ENCODE results near the gene MAB21L1.

DNA sequence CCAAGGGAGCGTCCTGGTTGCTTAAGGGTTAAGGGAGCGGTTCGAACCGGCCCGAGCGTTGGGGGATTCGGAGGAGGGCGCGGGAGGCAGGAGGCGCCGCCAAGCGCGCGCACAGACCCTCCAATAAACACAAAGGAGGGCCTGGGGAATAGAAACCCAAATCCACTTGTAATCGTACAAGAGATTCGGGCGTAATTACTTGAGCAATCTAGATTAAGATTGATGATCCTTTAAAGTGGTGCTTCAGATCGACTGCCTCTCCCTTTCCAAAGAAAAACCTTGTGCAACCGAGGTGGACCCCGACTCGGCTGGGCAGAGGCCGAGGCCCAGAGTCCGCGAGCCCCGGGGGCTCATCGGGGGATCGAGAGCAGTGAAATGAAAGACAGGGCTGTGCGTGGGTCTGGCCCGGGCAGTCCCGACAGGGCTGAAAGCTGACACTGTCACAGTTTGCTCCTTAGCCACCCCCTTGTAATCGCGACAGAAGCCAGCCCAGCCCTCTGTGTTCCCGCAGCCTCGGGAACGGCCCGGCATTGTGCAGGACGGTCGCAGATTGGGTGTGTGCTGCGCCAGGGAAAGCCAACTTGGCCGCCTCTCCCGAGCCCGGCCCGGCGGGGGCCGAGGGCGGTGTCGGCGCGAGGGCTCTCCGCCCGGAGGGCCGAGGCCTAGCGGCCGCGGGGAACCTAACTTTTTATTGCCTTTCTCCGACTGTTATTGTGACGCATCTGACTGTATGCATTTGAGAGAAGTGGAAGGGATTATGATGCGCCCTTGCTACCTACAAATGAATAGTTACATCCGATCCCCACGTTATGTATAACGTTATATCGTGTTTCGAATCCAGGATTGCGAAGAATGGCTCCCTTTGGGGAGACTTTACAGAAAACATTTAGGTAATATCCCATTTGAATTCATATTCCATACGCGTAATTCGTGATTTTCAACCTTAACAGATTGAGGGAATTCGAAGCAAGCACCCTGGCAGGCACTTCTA is 5.5 kb downstream of the MAB21L1 start:
- TF ChIP-seq, protein P1, sequence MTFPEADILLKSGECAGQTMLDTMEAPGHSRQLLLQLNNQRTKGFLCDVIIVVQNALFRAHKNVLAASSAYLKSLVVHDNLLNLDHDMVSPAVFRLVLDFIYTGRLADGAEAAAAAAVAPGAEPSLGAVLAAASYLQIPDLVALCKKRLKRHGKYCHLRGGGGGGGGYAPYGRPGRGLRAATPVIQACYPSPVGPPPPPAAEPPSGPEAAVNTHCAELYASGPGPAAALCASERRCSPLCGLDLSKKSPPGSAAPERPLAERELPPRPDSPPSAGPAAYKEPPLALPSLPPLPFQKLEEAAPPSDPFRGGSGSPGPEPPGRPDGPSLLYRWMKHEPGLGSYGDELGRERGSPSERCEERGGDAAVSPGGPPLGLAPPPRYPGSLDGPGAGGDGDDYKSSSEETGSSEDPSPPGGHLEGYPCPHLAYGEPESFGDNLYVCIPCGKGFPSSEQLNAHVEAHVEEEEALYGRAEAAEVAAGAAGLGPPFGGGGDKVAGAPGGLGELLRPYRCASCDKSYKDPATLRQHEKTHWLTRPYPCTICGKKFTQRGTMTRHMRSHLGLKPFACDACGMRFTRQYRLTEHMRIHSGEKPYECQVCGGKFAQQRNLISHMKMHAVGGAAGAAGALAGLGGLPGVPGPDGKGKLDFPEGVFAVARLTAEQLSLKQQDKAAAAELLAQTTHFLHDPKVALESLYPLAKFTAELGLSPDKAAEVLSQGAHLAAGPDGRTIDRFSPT (tag by site-specific recombination; IDR thresholded peaks at IDR 0.05) = no peak
- TF ChIP-seq, protein P2, sequence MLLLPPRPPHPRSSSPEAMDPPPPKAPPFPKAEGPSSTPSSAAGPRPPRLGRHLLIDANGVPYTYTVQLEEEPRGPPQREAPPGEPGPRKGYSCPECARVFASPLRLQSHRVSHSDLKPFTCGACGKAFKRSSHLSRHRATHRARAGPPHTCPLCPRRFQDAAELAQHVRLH (tag by site-specific recombination; IDR thresholded peaks at IDR 0.05) = no peak
- TF ChIP-seq GLIS2 (tag by site-specific recombination; IDR thresholded peaks at IDR 0.05) (no peak), ZNF146 (tag by site-specific recombination; IDR thresholded peaks at IDR 0.05) (no peak), ZEB2 (tag by site-specific recombination; IDR thresholded peaks at IDR 0.05) (no peak), ZNF175 (tag by site-specific recombination; IDR thresholded peaks at IDR 0.05) (no peak), ZXDB (tag by site-specific recombination; IDR thresholded peaks at IDR 0.05) (no peak), KLF9 (tag by site-specific recombination; IDR thresholded peaks at IDR 0.05; ENCODE audit: low read depth) (no peak)
- TF ChIP-seq, protein P3, sequence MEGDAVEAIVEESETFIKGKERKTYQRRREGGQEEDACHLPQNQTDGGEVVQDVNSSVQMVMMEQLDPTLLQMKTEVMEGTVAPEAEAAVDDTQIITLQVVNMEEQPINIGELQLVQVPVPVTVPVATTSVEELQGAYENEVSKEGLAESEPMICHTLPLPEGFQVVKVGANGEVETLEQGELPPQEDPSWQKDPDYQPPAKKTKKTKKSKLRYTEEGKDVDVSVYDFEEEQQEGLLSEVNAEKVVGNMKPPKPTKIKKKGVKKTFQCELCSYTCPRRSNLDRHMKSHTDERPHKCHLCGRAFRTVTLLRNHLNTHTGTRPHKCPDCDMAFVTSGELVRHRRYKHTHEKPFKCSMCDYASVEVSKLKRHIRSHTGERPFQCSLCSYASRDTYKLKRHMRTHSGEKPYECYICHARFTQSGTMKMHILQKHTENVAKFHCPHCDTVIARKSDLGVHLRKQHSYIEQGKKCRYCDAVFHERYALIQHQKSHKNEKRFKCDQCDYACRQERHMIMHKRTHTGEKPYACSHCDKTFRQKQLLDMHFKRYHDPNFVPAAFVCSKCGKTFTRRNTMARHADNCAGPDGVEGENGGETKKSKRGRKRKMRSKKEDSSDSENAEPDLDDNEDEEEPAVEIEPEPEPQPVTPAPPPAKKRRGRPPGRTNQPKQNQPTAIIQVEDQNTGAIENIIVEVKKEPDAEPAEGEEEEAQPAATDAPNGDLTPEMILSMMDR (tag by site-specific recombination; IDR thresholded peaks at IDR 0.05) = no peak

Data from HEK293 (cell line).